ENCODE measurements around the gene TM9SF1. TPM values are rescaled to one million over a fixed set of nuclear protein-coding genes. Genes with fewer than 3 reads are reported as not detected.
A peak's percentile ranks its signal among the peaks of the same experiment; 100 is the strongest.

Gene TM9SF1
- total RNA-seq, 1 donor from 2014 or later = 60.3 TPM

GRCh38 chr14:24238527-24239037 lies 43.3 kb upstream of the TM9SF1 start:
- TF ChIP-seq CTCF (IDR thresholded peaks at IDR 0.05) = no peak
- H3K27ac Mint-ChIP-seq (ENCODE audit: unreplicated experiment) = peak overlapping the region; percentile 50
- peaks cover 74% of the 10 kb centered on the region for H3K4me1 Mint-ChIP-seq (ENCODE audit: low read depth)
- peaks cover 22% of the 10 kb centered on the region for H3K36me3 Mint-ChIP-seq (ENCODE audit: low read depth)
- H3K27me3 Mint-ChIP-seq (ENCODE audit: low read depth) = no peaks in the 10 kb centered on the region
- no peak overlapping the region for H3K4me3 Mint-ChIP-seq (ENCODE audit: unreplicated experiment)
- DNase-seq (ENCODE audit: low spot score) = no peak
- H3K9me3 Mint-ChIP-seq (ENCODE audit: low read depth) = no peaks in the 10 kb centered on the region

- Mint-ChIP-seq H3K4me3 (ENCODE audit: unreplicated experiment) (no peak overlapping the region), H3K36me3 (ENCODE audit: low read depth) (peaks cover 22% of the 10 kb centered on the region), H3K9me3 (ENCODE audit: low read depth) (no peaks in the 10 kb centered on the region), H3K4me1 (ENCODE audit: low read depth) (peaks cover 74% of the 10 kb centered on the region), H3K27me3 (ENCODE audit: low read depth) (no peaks in the 10 kb centered on the region), H3K27ac (ENCODE audit: unreplicated experiment) (peak overlapping the region; percentile 30)
- TF ChIP-seq CTCF (IDR thresholded peaks at IDR 0.05) = no peak
- DNase-seq (ENCODE audit: low spot score) = no peak
Measured at GRCh38 chr14:24238123-24238522, 42.9 kb upstream of the TM9SF1 start.

GRCh38 chr14:24237463-24237955 lies 42.3 kb upstream of the TM9SF1 start:
- no peaks in the 10 kb centered on the region for H3K9me3 Mint-ChIP-seq (ENCODE audit: low read depth)

GRCh38 chr14:24236689-24237462 lies 41.6 kb upstream of the TM9SF1 start:
- Mint-ChIP-seq H3K9me3 (ENCODE audit: low read depth) (no peaks in the 10 kb centered on the region), H3K27me3 (ENCODE audit: low read depth) (no peaks in the 10 kb centered on the region), H3K4me3 (ENCODE audit: unreplicated experiment) (no peak overlapping the region), H3K4me1 (ENCODE audit: low read depth) (peaks cover 74% of the 10 kb centered on the region), H3K36me3 (ENCODE audit: low read depth) (peaks cover 22% of the 10 kb centered on the region), H3K27ac (ENCODE audit: unreplicated experiment) (no peak overlapping the region)
- no peak for TF ChIP-seq CTCF (IDR thresholded peaks at IDR 0.05)
- DNase-seq (ENCODE audit: low spot score) = no peak

More at GRCh38 chr14:24237463-24237955, 42.3 kb upstream of the TM9SF1 start:
- peaks cover 74% of the 10 kb centered on the region for H3K4me1 Mint-ChIP-seq (ENCODE audit: low read depth)
- H3K27ac Mint-ChIP-seq (ENCODE audit: unreplicated experiment) = no peak overlapping the region
- H3K36me3 Mint-ChIP-seq (ENCODE audit: low read depth) = peaks cover 22% of the 10 kb centered on the region
- TF ChIP-seq CTCF (IDR thresholded peaks at IDR 0.05) = no peak
- H3K4me3 Mint-ChIP-seq (ENCODE audit: unreplicated experiment) = no peak overlapping the region
- DNase-seq (ENCODE audit: low spot score) = no peak
- H3K27me3 Mint-ChIP-seq (ENCODE audit: low read depth) = no peaks in the 10 kb centered on the region

GRCh38 chr14:24235804-24236688 lies 40.8 kb upstream of the TM9SF1 start:
- Mint-ChIP-seq H3K36me3 (ENCODE audit: low read depth) (peaks cover 22% of the 10 kb centered on the region), H3K9me3 (ENCODE audit: low read depth) (no peaks in the 10 kb centered on the region), H3K4me3 (ENCODE audit: unreplicated experiment) (no peak overlapping the region), H3K27me3 (ENCODE audit: low read depth) (no peaks in the 10 kb centered on the region), H3K4me1 (ENCODE audit: low read depth) (peaks cover 77% of the 10 kb centered on the region), H3K27ac (ENCODE audit: unreplicated experiment) (no peak overlapping the region)
- TF ChIP-seq CTCF (IDR thresholded peaks at IDR 0.05) = no peak
- no peak for DNase-seq (ENCODE audit: low spot score)

Data from chondrocyte (in vitro differentiated cells).